Keratinocyte (primary cell): ENCODE measurements around the gene MCM6.
"Not testable (repeated sequence)": the region's sequence is repeated elsewhere in the genome, so short reads cannot be mapped to it uniquely, and the experiment has no call there.

Experiments used
- EZH2 ChIP-seq: IDR thresholded peaks from one replicate; pipeline ENCODE4 v1.6.1; 2012; ENCODE audit warnings: inconsistent platforms, mild to moderate bottlenecking, low read length, moderate library complexity
- TF ChIP-seq, protein P1 (sequence below), 3 experiments: IDR thresholded peaks in 1 of 3; conservative IDR thresholded peaks in 1 of 3; optimal IDR thresholded peaks in 1 of 3; 2 replicates in 2 of 3; 3 replicates in 1 of 3; pipeline versions ENCODE3 to v1.5.1; 2011; ENCODE audit warnings: low read length in 3 of 3, mild to moderate bottlenecking in 3 of 3, moderate library complexity in 2 of 3, control low read depth in 1 of 3, inconsistent platforms in 1 of 3; ENCODE audit not compliant: insufficient read depth in 2 of 3; ENCODE audit errors: extremely low read depth in 1 of 3

GRCh38 chr2:135876770-135877169 is 527 bp upstream of the MCM6 start:
- TF ChIP-seq, protein P1, sequence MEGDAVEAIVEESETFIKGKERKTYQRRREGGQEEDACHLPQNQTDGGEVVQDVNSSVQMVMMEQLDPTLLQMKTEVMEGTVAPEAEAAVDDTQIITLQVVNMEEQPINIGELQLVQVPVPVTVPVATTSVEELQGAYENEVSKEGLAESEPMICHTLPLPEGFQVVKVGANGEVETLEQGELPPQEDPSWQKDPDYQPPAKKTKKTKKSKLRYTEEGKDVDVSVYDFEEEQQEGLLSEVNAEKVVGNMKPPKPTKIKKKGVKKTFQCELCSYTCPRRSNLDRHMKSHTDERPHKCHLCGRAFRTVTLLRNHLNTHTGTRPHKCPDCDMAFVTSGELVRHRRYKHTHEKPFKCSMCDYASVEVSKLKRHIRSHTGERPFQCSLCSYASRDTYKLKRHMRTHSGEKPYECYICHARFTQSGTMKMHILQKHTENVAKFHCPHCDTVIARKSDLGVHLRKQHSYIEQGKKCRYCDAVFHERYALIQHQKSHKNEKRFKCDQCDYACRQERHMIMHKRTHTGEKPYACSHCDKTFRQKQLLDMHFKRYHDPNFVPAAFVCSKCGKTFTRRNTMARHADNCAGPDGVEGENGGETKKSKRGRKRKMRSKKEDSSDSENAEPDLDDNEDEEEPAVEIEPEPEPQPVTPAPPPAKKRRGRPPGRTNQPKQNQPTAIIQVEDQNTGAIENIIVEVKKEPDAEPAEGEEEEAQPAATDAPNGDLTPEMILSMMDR (optimal IDR thresholded peaks at IDR 0.05 in 1 of 3, IDR thresholded peaks at IDR 0.05 in 1 of 3, conservative IDR thresholded peaks at IDR 0.05 in 1 of 3; ENCODE audit: extremely low read depth in 1 of 3, insufficient read depth in 2 of 3, low read length in 3 of 3) = not testable (repeated sequence)
- not testable (repeated sequence) for TF ChIP-seq EZH2
